ENCODE data around the gene TMPRSS6.

- TF ChIP-seq CTCF (IDR thresholded peaks at IDR 0.05) (no peak), POLR2A (IDR thresholded peaks at IDR 0.05) (no peak)
Observed at GRCh38 chr22:37032535-37033460, 76.7 kb downstream of the TMPRSS6 start.

Measured in adrenal gland (tissue), 5 donors.